IMR-90 (cell line): Measurements from ENCODE around the gene PRKN. TPM values are rescaled to one million over a fixed set of nuclear protein-coding genes. Genes with fewer than 3 reads are reported as not detected.
A peak's percentile ranks its signal among the peaks of the same experiment; 100 is the strongest.

ENCODE experiments used
- ATAC-seq: fragments of 200-7000 bp; cut with Tn5 transposase; 2 replicates; pipeline ENCODE4 v1.9.1; 2020; ENCODE audit warnings: low read depth, mild to moderate bottlenecking, moderate library complexity
- BruUV-seq: library from RNA; stranded (reverse); fragments of 400-500 nt; replicated peaks from 2 replicates; lab custom pipeline; 2021; lab: Mats Ljungman, UMichigan
- CTCF ChIA-PET: fragments of 300-600 bp; formaldehyde crosslinking; extraction: SDS; loops from one replicate; lab custom pipeline; 2021; ENCODE audit warnings: antibody characterized with exemption; lab: Yijun Ruan, JAX
- POLR2A ChIA-PET: fragments of 300-600 bp; sonication (Branson Sonifier 250); formaldehyde crosslinking; loops from one replicate; lab custom pipeline; 2022; ENCODE audit warnings: antibody characterized with exemption; ENCODE audit not compliant: unreplicated experiment; lab: Charles Lee
- DNase-seq: peaks from one replicate; pipeline ENCODE4 v3.0.0; 2013
- H2AFZ ChIP-seq: replicated peaks from 2 replicates; pipeline ENCODE3; 2013; ENCODE audit warnings: low read length, mild to moderate bottlenecking; ENCODE audit not compliant: poor library complexity
- H2AK5ac ChIP-seq: 2 replicates; pipeline ENCODE4 v1.6.1; 2013; ENCODE audit warnings: low read depth, low read length, inconsistent platforms
- H2AK9ac ChIP-seq: replicated peaks from 2 replicates; pipeline ENCODE3; 2013; ENCODE audit warnings: mild to moderate bottlenecking, low read depth, low read length, moderate library complexity; ENCODE audit not compliant: poor library complexity
- H2BK120ac ChIP-seq: 2 replicates; pipeline ENCODE4 v1.6.1; 2013; ENCODE audit warnings: low read depth, low read length, inconsistent platforms
- H2BK15ac ChIP-seq: 3 replicates; pipeline ENCODE4 v1.6.1; 2013; ENCODE audit warnings: low read depth, low read length, inconsistent platforms
- H2BK20ac ChIP-seq: 2 replicates; pipeline ENCODE4 v1.6.1; 2013; ENCODE audit warnings: low read depth, mild to moderate bottlenecking, inconsistent platforms, low read length, moderate library complexity
- H2BK5ac ChIP-seq: 2 replicates; pipeline ENCODE4 v1.6.1; 2013; ENCODE audit warnings: mild to moderate bottlenecking, low read depth, low read length, inconsistent platforms; ENCODE audit not compliant: poor library complexity, severe bottlenecking
- H3K14ac ChIP-seq: replicated peaks from 2 replicates; pipeline ENCODE4 v1.6.1; 2013; ENCODE audit warnings: low read depth, low read length, inconsistent platforms
- H3K18ac ChIP-seq: 2 replicates; pipeline ENCODE4 v1.6.1; 2013; ENCODE audit warnings: low read depth, low read length, control low read depth
- H3K23ac ChIP-seq: 2 replicates; pipeline ENCODE4 v1.6.1; 2013; ENCODE audit warnings: low read depth, low read length, inconsistent platforms
- H3K27ac ChIP-seq: 2 replicates; pipeline ENCODE4 v1.5.1; 2013; ENCODE audit warnings: mild to moderate bottlenecking, control low read depth, low read length; ENCODE audit not compliant: insufficient read depth
- H3K27me3 ChIP-seq: 2 replicates; pipeline ENCODE4 v1.6.1; 2013; ENCODE audit warnings: low read length; ENCODE audit not compliant: control insufficient read depth, insufficient read depth
- H3K36me3 ChIP-seq: 2 replicates; pipeline ENCODE4 v1.6.1; 2013; ENCODE audit warnings: low read length, mixed read lengths; ENCODE audit not compliant: control insufficient read depth, insufficient read depth
- H3K4ac ChIP-seq: 2 replicates; pipeline ENCODE4 v1.6.1; 2013; ENCODE audit warnings: low read depth, low read length, inconsistent platforms
- H3K4me1 ChIP-seq: 2 replicates; pipeline ENCODE4 v1.6.1; 2013; ENCODE audit warnings: low read length, mixed read lengths; ENCODE audit not compliant: control insufficient read depth, insufficient read depth
- H3K4me2 ChIP-seq: 2 replicates; pipeline ENCODE4 v1.6.1; 2013; ENCODE audit warnings: low read depth, mild to moderate bottlenecking, control low read depth, low read length, moderate library complexity
- H3K4me3 ChIP-seq: 2 replicates; pipeline ENCODE4 v1.5.1; 2013; ENCODE audit warnings: low read depth, mild to moderate bottlenecking, control low read depth, low read length, moderate library complexity; ENCODE audit not compliant: insufficient read depth
- H3K56ac ChIP-seq: 2 replicates; pipeline ENCODE4 v1.6.1; 2013; ENCODE audit warnings: low read length, inconsistent platforms; ENCODE audit not compliant: insufficient read depth; ENCODE audit errors: extremely low read depth
- H3K79me1 ChIP-seq, 2 experiments: 2 replicates each; pipeline ENCODE4 v1.6.1; 2013; ENCODE audit warnings: low read length in 2 of 2, inconsistent platforms in 1 of 2, low read depth in 1 of 2
- H3K9ac ChIP-seq: 2 replicates; pipeline ENCODE4 v1.6.1; 2013; ENCODE audit warnings: low read depth, low read length, control low read depth
- H3K9me1 ChIP-seq: 2 replicates; pipeline ENCODE4 v1.6.1; 2013; ENCODE audit warnings: low read length, inconsistent platforms; ENCODE audit not compliant: insufficient read depth
- H3K9me3 ChIP-seq: 2 replicates; pipeline ENCODE4 v1.6.1; 2013; ENCODE audit warnings: low read length; ENCODE audit not compliant: control insufficient read depth, insufficient read depth
- H4K20me1 ChIP-seq: 2 replicates; pipeline ENCODE4 v1.6.1; 2013; ENCODE audit warnings: low read length, inconsistent platforms; ENCODE audit not compliant: insufficient read depth
- H4K5ac ChIP-seq: 2 replicates; pipeline ENCODE4 v1.6.1; 2013; ENCODE audit warnings: mild to moderate bottlenecking, low read depth, low read length, control low read depth
- H4K8ac ChIP-seq, 2 experiments: 2 replicates each; pipeline ENCODE4 v1.6.1; 2013; ENCODE audit warnings: low read depth in 2 of 2, low read length in 2 of 2, control low read depth in 1 of 2, inconsistent platforms in 1 of 2
- H4K91ac ChIP-seq: 2 replicates; pipeline ENCODE4 v1.6.1; 2013; ENCODE audit warnings: low read depth, low read length, inconsistent platforms; ENCODE audit not compliant: insufficient read depth
- BHLHE40 ChIP-seq: fragments of 150-350 bp; IDR thresholded peaks from 2 replicates; pipeline ENCODE4 v1.6.1; 2016; ENCODE audit warnings: mild to moderate bottlenecking, low read depth, low read length
- FOS ChIP-seq: fragments of 150-350 bp; IDR thresholded peaks from 2 replicates; pipeline ENCODE4 v1.6.1; 2016; ENCODE audit warnings: low read depth, low read length
- MAZ ChIP-seq: IDR thresholded peaks from 2 replicates; pipeline ENCODE4 v1.6.1; 2012; ENCODE audit warnings: low read depth, mild to moderate bottlenecking, low read length, improper control_type of control experiment, moderate library complexity, borderline replicate concordance
- WGBS, 2 experiments: methylation state at CpG; one replicate each; pipeline versions ENCODE4 v1.1.5 to v1.1.7; 2013; ENCODE audit warnings: missing lambda C conversion rate in 2 of 2; ENCODE audit not compliant: insufficient read length in 1 of 2; ENCODE audit errors: extremely low coverage in 2 of 2; 5-methylcytosine and 5-hydroxymethylcytosine counted together
- dilution Hi-C: fragments of 300-500 bp; cut with HindIII; formaldehyde crosslinking; loops from one replicate; pipeline ENCODE4 v1.14.3; 2018; ENCODE audit warnings: low sequenced_read_pairs; ENCODE audit not compliant: unreplicated experiment
- in situ Hi-C: fragments of 300-500 bp; cut with MboI; formaldehyde crosslinking; loops from 3 replicates; pipeline ENCODE4 v1.14.3; 2019; ENCODE audit warnings: low sequenced_read_pairs, inconsistent platforms, mixed read lengths
- intact Hi-C: fragments of 100-400 bp; cut with micrococcal nuclease; formaldehyde crosslinking; loops from 2 replicates; pipeline ENCODE4 v1.10.0; 2022
- polyA plus RNA-seq, 3 experiments: library from polyadenylated mRNA; depleted of rRNA; stranded (reverse); fragments of >200 nt; gene quantifications; 2 replicates each; pipeline ENCODE4 v1.2.3, GENCODE V29; 2012; ENCODE audit warnings: low replicate concordance in 1 of 3
- total RNA-seq: library from RNA; depleted of rRNA; stranded (reverse); fragments of >200 nt; gene quantifications from 2 replicates; pipeline ENCODE4 v1.2.3, GENCODE V29; 2012

PRKN gene
- total and polyA plus RNA-seq, 2 of the 4 experiments (the other 2 are of a cell fraction), result 0.15 to 0.18 TPM

GRCh38 chr6:161417717-161418462 is 1309.7 kb downstream of the PRKN start:
- Histone ChIP-seq H2BK15ac (no peak overlapping the region), H3K9ac (no peak overlapping the region), H2BK5ac (no peak overlapping the region), H3K18ac (no peak overlapping the region), H3K27me3 (no peaks in the 10 kb centered on the region), H3K27ac (no peak overlapping the region), H4K91ac (no peak overlapping the region), H2AFZ (peak overlapping the region; percentile 34), H3K9me1 (no peaks in the 10 kb centered on the region), H3K14ac (no peak overlapping the region), H3K4me1 (peaks cover 2% of the 10 kb centered on the region; the same call in 1 of the 2 replicates), H3K79me1 (no peaks in the 10 kb centered on the region), H2AK9ac (no peak overlapping the region), H3K56ac (no peak overlapping the region), H3K36me3 (no peaks in the 10 kb centered on the region), H3K4me3 (no peak overlapping the region), H3K23ac (no peak overlapping the region), H4K5ac (no peak overlapping the region), H2AK5ac (no peak overlapping the region), H2BK20ac (no peak overlapping the region), H4K20me1 (no peaks in the 10 kb centered on the region), H4K8ac (no peak overlapping the region), H2BK120ac (no peak overlapping the region), H3K4me2 (no peak overlapping the region), H3K9me3 (no peaks in the 10 kb centered on the region), H3K4ac (no peak overlapping the region)
- DNase-seq, result peak; percentile 85
- intact Hi-C loops (loop anchor here (1.0 kb wide), 1 partner anchor 80 kb away; no protein-coding TSS in a partner anchor), in situ Hi-C loops (loop anchor here (25.0 kb wide), 2 partner anchors 1319 to 1994 kb away; partner anchors contain the start of genes PACRG, PRKN and QKI), dilution Hi-C loops (no loop called here)
- ChIA-PET CTCF (interaction anchor here (0.6 to 2.1 kb wide), 13 partner anchors 8 to 701 kb away, joined by 3 to 12 read pairs (median 4); no protein-coding TSS in a partner anchor), POLR2A (interaction anchor here (0.7 kb wide), 1 partner anchor 75 kb away, joined by 3 read pairs; no protein-coding TSS in a partner anchor)
- peak; percentile 63 for ATAC-seq
- BruUV-seq, result no TSS peak
- no CpG with 5 or more reads among the region's 8 CpGs for WGBS, 2 experiments
- TF ChIP-seq FOS, result peak; percentile 17; the same call in 1 of the 2 replicates
- TF ChIP-seq BHLHE40, result no peak
- peak; percentile 86 for TF ChIP-seq MAZ
